ENCODE data around the gene FCHSD2.

DNA sequence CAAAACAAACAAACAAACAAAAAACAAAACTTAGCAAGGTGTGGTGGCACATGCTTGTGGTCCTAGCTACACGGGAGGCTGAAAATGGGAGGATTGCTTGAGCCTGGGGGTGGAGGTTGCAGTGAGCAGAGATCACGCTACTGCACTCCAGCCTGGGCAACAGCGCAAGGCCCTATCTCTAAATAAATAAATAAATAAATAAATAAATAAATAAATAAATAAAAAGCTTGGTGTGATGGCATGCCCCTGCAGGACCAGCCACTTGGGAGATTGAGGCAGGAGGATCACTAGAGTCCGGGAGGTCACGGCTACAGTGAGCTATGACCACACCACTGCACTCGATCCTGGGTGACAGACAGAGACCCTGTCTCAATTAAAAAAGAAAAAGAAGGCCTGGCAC, 339.3 kb downstream of the FCHSD2 start:
- TF ChIP-seq, protein P1, sequence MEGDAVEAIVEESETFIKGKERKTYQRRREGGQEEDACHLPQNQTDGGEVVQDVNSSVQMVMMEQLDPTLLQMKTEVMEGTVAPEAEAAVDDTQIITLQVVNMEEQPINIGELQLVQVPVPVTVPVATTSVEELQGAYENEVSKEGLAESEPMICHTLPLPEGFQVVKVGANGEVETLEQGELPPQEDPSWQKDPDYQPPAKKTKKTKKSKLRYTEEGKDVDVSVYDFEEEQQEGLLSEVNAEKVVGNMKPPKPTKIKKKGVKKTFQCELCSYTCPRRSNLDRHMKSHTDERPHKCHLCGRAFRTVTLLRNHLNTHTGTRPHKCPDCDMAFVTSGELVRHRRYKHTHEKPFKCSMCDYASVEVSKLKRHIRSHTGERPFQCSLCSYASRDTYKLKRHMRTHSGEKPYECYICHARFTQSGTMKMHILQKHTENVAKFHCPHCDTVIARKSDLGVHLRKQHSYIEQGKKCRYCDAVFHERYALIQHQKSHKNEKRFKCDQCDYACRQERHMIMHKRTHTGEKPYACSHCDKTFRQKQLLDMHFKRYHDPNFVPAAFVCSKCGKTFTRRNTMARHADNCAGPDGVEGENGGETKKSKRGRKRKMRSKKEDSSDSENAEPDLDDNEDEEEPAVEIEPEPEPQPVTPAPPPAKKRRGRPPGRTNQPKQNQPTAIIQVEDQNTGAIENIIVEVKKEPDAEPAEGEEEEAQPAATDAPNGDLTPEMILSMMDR (IDR thresholded peaks at IDR 0.05), result no peak
- TF ChIP-seq POLR2A (IDR thresholded peaks at IDR 0.05), result no peak

All from lower leg skin (tissue), 3 donors.